Astrocyte (in vitro differentiated cells and primary cell): ENCODE measurements around the gene SMC6.

Experiments
- EZH2 ChIP-seq: IDR thresholded peaks from 2 replicates; pipeline ENCODE4 v1.6.1; 2012; ENCODE audit warnings: mild to moderate bottlenecking, low read length, inconsistent platforms; ENCODE audit not compliant: insufficient read depth
- TF ChIP-seq, protein P1 (sequence below): IDR thresholded peaks from 2 replicates; pipeline ENCODE4 v1.5.1; 2011; ENCODE audit warnings: low read depth, mild to moderate bottlenecking, inconsistent platforms, low read length, moderate library complexity; ENCODE audit not compliant: insufficient read depth

DNA sequence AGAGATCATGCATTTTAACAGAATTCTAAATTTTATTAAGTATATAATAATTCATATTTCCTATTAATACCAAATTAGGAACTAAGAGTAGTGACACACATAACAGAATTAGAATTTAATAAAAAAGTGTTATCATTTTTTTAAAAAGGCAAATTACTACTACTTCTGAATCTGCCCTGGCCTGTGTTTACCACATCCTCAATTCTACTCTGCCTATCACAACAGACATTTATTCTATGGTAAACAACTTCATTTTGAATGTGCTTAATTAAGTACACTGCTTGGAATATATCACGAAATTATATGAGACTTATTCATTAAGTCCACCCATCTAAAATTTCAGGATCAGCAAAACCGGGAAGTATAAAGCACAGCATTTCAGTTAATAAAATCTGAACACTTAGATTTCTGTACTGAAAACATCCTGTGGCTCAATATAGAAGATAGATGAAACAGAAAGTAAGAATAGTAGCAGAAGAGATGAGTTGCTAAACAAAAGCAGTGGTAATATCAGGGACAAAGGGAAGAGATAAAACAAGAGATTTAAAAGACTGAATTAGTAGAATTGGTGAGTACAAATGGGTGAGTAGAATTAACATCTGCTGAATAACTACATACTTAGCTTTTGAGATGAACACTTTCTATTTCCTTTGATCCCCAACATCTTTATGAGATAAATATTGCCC lies 3.7 kb downstream of the SMC6 start:
- TF ChIP-seq, protein P1, sequence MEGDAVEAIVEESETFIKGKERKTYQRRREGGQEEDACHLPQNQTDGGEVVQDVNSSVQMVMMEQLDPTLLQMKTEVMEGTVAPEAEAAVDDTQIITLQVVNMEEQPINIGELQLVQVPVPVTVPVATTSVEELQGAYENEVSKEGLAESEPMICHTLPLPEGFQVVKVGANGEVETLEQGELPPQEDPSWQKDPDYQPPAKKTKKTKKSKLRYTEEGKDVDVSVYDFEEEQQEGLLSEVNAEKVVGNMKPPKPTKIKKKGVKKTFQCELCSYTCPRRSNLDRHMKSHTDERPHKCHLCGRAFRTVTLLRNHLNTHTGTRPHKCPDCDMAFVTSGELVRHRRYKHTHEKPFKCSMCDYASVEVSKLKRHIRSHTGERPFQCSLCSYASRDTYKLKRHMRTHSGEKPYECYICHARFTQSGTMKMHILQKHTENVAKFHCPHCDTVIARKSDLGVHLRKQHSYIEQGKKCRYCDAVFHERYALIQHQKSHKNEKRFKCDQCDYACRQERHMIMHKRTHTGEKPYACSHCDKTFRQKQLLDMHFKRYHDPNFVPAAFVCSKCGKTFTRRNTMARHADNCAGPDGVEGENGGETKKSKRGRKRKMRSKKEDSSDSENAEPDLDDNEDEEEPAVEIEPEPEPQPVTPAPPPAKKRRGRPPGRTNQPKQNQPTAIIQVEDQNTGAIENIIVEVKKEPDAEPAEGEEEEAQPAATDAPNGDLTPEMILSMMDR = no peak
- TF ChIP-seq EZH2 = no peak
